ENCODE results near the gene OSBPL7. TPM values are rescaled to one million over a fixed set of nuclear protein-coding genes. Genes with fewer than 3 reads are reported as not detected.
A peak's percentile ranks its signal among the peaks of the same experiment; 100 is the strongest.

OSBPL7 gene
- total RNA-seq, 4 donors from 2014 or later: 2.2 to 4.1 (median 3.8) TPM

- no peak overlapping the region for H3K4me3 ChIP-seq
- peaks cover 0 to 49% (median 20%) of the 10 kb centered on the region in 3 donors for H3K4me1 ChIP-seq
- WGBS, 2 donors (ENCODE audit: low coverage in 1 of 2): 100% methylated on average over 2 of the region's 6 CpGs; no CpG with 5 or more reads in 1 of the 2 donors
- H3K36me3 ChIP-seq: peaks cover 0 to 39% of the 10 kb centered on the region in 2 donors
- no peak for ATAC-seq
- no peak overlapping the region for H3K27ac ChIP-seq
- no peaks in the 10 kb centered on the region for H3K9me3 ChIP-seq
- no peaks in the 10 kb centered on the region for H3K27me3 ChIP-seq
- TF ChIP-seq POLR2A (IDR thresholded peaks at IDR 0.05): no peak
- TF ChIP-seq EP300 (IDR thresholded peaks at IDR 0.05): no peak
- TF ChIP-seq, protein P1, sequence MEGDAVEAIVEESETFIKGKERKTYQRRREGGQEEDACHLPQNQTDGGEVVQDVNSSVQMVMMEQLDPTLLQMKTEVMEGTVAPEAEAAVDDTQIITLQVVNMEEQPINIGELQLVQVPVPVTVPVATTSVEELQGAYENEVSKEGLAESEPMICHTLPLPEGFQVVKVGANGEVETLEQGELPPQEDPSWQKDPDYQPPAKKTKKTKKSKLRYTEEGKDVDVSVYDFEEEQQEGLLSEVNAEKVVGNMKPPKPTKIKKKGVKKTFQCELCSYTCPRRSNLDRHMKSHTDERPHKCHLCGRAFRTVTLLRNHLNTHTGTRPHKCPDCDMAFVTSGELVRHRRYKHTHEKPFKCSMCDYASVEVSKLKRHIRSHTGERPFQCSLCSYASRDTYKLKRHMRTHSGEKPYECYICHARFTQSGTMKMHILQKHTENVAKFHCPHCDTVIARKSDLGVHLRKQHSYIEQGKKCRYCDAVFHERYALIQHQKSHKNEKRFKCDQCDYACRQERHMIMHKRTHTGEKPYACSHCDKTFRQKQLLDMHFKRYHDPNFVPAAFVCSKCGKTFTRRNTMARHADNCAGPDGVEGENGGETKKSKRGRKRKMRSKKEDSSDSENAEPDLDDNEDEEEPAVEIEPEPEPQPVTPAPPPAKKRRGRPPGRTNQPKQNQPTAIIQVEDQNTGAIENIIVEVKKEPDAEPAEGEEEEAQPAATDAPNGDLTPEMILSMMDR (IDR thresholded peaks at IDR 0.05): no peak
- no peak for TF ChIP-seq POLR2AphosphoS5 (IDR thresholded peaks at IDR 0.05)
These were observed 15.0 kb upstream of the OSBPL7 start for GRCh38 chr17:47836601-47837000.

GRCh38 chr17:47834756-47835155, 13.2 kb upstream of the OSBPL7 start:
- TF ChIP-seq POLR2A (IDR thresholded peaks at IDR 0.05): no peak
- TF ChIP-seq POLR2AphosphoS5 (IDR thresholded peaks at IDR 0.05): no peak
- WGBS, 2 donors (ENCODE audit: low coverage in 1 of 2): 49 to 63% methylated on average over 2 to 5 of the region's 5 CpGs
- H3K27ac ChIP-seq: peak overlapping the region in 1 of 4 donors; percentile 10
- H3K27me3 ChIP-seq: no peaks in the 10 kb centered on the region
- H3K9me3 ChIP-seq: no peaks in the 10 kb centered on the region
- peaks cover 0 to 39% of the 10 kb centered on the region in 2 donors for H3K36me3 ChIP-seq
- peaks cover 0 to 47% (median 23%) of the 10 kb centered on the region in 3 donors for H3K4me1 ChIP-seq
- no peak for ATAC-seq
- no peak overlapping the region for H3K4me3 ChIP-seq

GRCh38 chr17:47831934-47832327, 10.3 kb upstream of the OSBPL7 start:
- no peak for TF ChIP-seq EP300 (IDR thresholded peaks at IDR 0.05)
- no peak for TF ChIP-seq POLR2AphosphoS5 (IDR thresholded peaks at IDR 0.05)
- no peak for TF ChIP-seq POLR2A (IDR thresholded peaks at IDR 0.05)
- TF ChIP-seq, protein P1 (IDR thresholded peaks at IDR 0.05): no peak
- no peak for ATAC-seq
- Histone ChIP-seq H3K27ac (peak overlapping the region in 3 of 4 donors; percentile 79 to 82 (median 80)), H3K4me1 (peaks cover 0 to 30% (median 17%) of the 10 kb centered on the region in 3 donors), H3K27me3 (no peaks in the 10 kb centered on the region), H3K4me3 (peak overlapping the region; percentile 83 to 84), H3K9me3 (no peaks in the 10 kb centered on the region), H3K36me3 (peaks cover 0 to 40% of the 10 kb centered on the region in 2 donors)
- 5 to 8% methylated on average over 1 to 6 of the region's 7 CpGs for WGBS, 2 donors (ENCODE audit: low coverage in 1 of 2)

GRCh38 chr17:47831003-47831933, 9.7 kb upstream of the OSBPL7 start, which contains the start of the genes LRRC46 and MRPL10:
TSS of gene LRRC46 (plus strand) at chr17:47831670. CDS start at chr17:47831990, 320 bp downstream.
TSS of gene MRPL10 (minus strand) at chr17:47831541. CDS start at chr17:47831511, 30 bp downstream.
- WGBS, 2 donors (ENCODE audit: low coverage in 1 of 2): 0% methylated on average over 32 to 38 of the region's 42 CpGs
- Histone ChIP-seq H3K27ac (peak within 1 kb of the TSS; percentile 24 to 82 (median 80)), H3K4me3 (peak within 1 kb of the TSS; percentile 83 to 84), H3K27me3 (no peaks in the 10 kb centered on the region), H3K36me3 (peaks cover 0 to 40% of the 10 kb centered on the region in 2 donors), H3K9me3 (no peaks in the 10 kb centered on the region), H3K4me1 (peaks cover 0 to 30% (median 17%) of the 10 kb centered on the region in 3 donors)
- TF ChIP-seq, protein P1 (IDR thresholded peaks at IDR 0.05): peak in 1 of 4 experiments; percentile 19
- TF ChIP-seq POLR2AphosphoS5 (IDR thresholded peaks at IDR 0.05) (peak; percentile 94), EP300 (IDR thresholded peaks at IDR 0.05) (no peak), POLR2A (IDR thresholded peaks at IDR 0.05) (peak; percentile 54 to 60)
- ATAC-seq: peak; percentile 98

DNA sequence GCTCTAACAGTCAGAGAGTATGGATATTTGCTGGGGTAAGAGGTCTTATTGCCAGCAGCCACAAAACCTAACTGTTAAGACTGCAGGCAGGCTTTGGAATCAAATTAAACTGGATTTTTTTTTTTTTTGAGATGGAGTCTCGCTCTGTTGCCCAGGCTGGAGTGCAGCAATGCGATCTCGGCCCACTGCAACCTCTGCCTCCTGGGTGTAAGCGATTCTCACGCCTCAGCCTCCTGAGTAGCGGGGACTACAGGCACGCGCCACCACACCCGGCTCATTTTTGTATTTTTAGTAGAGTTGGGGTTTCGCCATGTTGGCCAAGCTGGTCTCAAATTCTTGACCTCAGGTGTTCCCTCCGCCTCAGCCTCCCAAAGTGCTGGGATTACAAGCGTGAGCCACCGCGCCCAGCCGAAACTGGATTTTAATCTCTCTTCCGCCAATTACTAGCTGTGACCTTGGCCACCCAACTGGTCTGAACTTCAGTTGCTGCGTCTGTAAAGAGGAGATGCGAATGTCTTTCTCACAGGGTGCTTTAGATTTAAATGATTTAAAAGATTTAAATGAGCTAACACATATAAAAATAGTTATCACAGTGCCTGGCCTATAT, 8.9 kb upstream of the OSBPL7 start:
- ATAC-seq: no peak
- Histone ChIP-seq H3K27me3 (no peaks in the 10 kb centered on the region), H3K27ac (peak overlapping the region in 3 of 4 donors; percentile 79 to 82 (median 80)), H3K4me1 (peaks cover 0 to 30% (median 17%) of the 10 kb centered on the region in 3 donors), H3K4me3 (peak overlapping the region; percentile 83 to 84), H3K9me3 (no peaks in the 10 kb centered on the region), H3K36me3 (peaks cover 0 to 40% of the 10 kb centered on the region in 2 donors)
- WGBS, 2 donors (ENCODE audit: low coverage in 1 of 2): 55 to 73% methylated on average over 8 to 17 of the region's 18 CpGs
- TF ChIP-seq POLR2A (IDR thresholded peaks at IDR 0.05) (no peak), POLR2AphosphoS5 (IDR thresholded peaks at IDR 0.05) (no peak), EP300 (IDR thresholded peaks at IDR 0.05) (no peak)
- TF ChIP-seq, protein P1 (IDR thresholded peaks at IDR 0.05): no peak

All from gastroesophageal sphincter (tissue), 4 donors.